Colonic mucosa (tissue), 4 donors: ENCODE results near the gene RPS17. TPM values are rescaled to one million over a fixed set of nuclear protein-coding genes. Genes with fewer than 3 reads are reported as not detected.

Experiments used
- DNase-seq: peaks from one replicate; pipeline ENCODE4 v3.0.0-alpha.2; 2020
- H3K27ac ChIP-seq: fragments of 200-600 bp; one replicate; pipeline ENCODE4 v1.8.0; 2021
- H3K27me3 ChIP-seq: fragments of 200-600 bp; one replicate; pipeline ENCODE4 v1.8.0; 2021
- H3K36me3 ChIP-seq: fragments of 200-600 bp; one replicate; pipeline ENCODE4 v1.8.0; 2021
- H3K4me1 ChIP-seq: fragments of 200-600 bp; one replicate; pipeline ENCODE4 v1.8.0; 2021; ENCODE audit warnings: mild to moderate bottlenecking
- H3K4me3 ChIP-seq: fragments of 200-600 bp; one replicate; pipeline ENCODE4 v1.8.0; 2021
- H3K9ac ChIP-seq, 2 donors: one replicate each; pipeline ENCODE4 v1.7.0; 2013; ENCODE audit warnings: control low read depth in 2 of 2, low read depth in 2 of 2, low read length in 2 of 2
- H3K9me3 ChIP-seq: fragments of 200-600 bp; one replicate; pipeline ENCODE4 v1.8.0; 2021
- CTCF ChIP-seq: fragments of 200-600 bp; IDR thresholded peaks from one replicate; pipeline ENCODE4 v1.8.0; 2022; ENCODE audit warnings: antibody characterized with exemption, mild to moderate bottlenecking
- intact Hi-C: fragments of 100-400 bp; cut with DNase I; formaldehyde crosslinking; loops from one replicate; pipeline ENCODE4 v1.14.1; 2022
- total RNA-seq, 2 donors: library from RNA; stranded (reverse); fragmentation: NEBNext Ultra II Directional in 1 of 2; extraction: Animal tissue kit (Norgen Biotek cat#: 25700) in 1 of 2; gene quantifications; one replicate each; pipeline ENCODE4 v1.2.1, GENCODE V29; 2021
- donor health status: healthy.
- donor health status: DM: no; HTN: no; CAD: no.
- donor health status: DM: no; HTN: no; CAD: no.

The RPS17 gene
- total RNA-seq, 2 donors from 2014 or later: 909 to 1,247 TPM

DNA sequence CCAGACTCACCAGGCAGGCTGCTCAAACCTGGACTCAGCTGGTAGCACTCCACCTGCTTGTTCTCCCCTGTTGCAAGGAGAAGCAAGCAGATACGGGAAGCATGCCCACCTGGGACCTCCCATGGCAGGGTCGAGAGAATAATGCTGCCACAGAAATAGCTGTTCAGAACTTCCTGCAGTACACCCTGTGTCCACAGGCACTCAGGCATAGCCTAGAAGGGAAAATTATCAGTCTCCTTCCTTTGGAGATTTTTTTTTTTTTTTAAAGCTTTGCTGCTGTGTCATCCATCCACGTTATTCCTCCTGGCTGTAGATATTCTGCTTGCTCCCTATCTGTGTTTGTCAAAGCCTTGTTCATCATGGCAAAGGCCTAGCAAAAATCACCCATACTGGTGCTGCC is 32.7 kb upstream of the RPS17 start:
- H3K4me1 ChIP-seq: no peaks in the 10 kb centered on the region
- TF ChIP-seq CTCF: no peak
- no peaks in the 10 kb centered on the region for H3K27me3 ChIP-seq
- no peak overlapping the region for H3K9ac ChIP-seq
- no peaks in the 10 kb centered on the region for H3K9me3 ChIP-seq
- no peaks in the 10 kb centered on the region for H3K36me3 ChIP-seq
- H3K27ac ChIP-seq: no peak overlapping the region
- DNase-seq: no peak
- intact Hi-C loops: no loop called here
- H3K4me3 ChIP-seq: no peak overlapping the region

GRCh38 chr15:82572311-82572710 is 32.1 kb upstream of the RPS17 start:
- Histone ChIP-seq H3K9ac (no peak overlapping the region), H3K9me3 (no peaks in the 10 kb centered on the region), H3K4me3 (no peak overlapping the region), H3K36me3 (no peaks in the 10 kb centered on the region), H3K27me3 (no peaks in the 10 kb centered on the region), H3K4me1 (no peaks in the 10 kb centered on the region), H3K27ac (no peak overlapping the region)
- TF ChIP-seq CTCF: no peak
- intact Hi-C loops: no loop called here
- DNase-seq: no peak

DNA sequence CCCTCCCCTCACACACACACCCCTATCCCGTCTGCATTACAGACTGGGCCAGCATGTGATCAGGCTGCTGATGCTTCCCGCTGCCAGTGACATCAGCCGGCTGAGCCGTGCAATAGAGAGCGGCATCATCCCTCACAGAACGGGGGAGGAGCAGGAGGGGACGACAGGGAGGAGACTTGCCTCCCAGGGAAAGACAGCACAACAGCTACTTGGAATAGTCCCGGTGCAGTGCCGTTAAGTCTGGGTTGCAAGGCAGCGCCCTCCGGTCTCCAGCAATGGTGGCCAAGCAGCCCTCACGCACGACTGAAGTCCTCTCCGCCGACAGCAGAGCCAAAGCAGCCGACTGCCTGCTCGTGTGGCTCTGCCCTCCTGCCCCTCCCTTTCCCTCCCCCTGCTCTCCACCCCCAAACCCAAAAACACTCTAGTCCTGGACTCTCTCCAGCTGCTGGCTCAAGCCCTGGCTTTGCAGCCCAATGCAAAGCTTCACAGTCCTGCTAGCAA is 31.5 kb upstream of the RPS17 start:
- no peaks in the 10 kb centered on the region for H3K27me3 ChIP-seq
- peak overlapping the region in 1 of 2 donors; percentile 35 for H3K9ac ChIP-seq
- peak overlapping the region; percentile 9 for H3K4me3 ChIP-seq

GRCh38 chr15:82570721-82571508 is 30.7 kb upstream of the RPS17 start:
- TF ChIP-seq CTCF: no peak
- Histone ChIP-seq H3K36me3 (no peaks in the 10 kb centered on the region), H3K4me1 (no peaks in the 10 kb centered on the region), H3K9ac (peak overlapping the region; percentile 19 to 35), H3K4me3 (no peak overlapping the region), H3K27me3 (no peaks in the 10 kb centered on the region), H3K27ac (peak overlapping the region; percentile 27), H3K9me3 (no peaks in the 10 kb centered on the region)
- DNase-seq: no peak
- intact Hi-C loops: no loop called here

More for the DNA sequence above, 31.5 kb upstream of the RPS17 start:
- no peaks in the 10 kb centered on the region for H3K36me3 ChIP-seq
- DNase-seq: peak; percentile 58
- TF ChIP-seq CTCF: no peak
- H3K4me1 ChIP-seq: no peaks in the 10 kb centered on the region
- H3K9me3 ChIP-seq: no peaks in the 10 kb centered on the region
- intact Hi-C loops: no loop called here
- peak overlapping the region; percentile 27 for H3K27ac ChIP-seq

GRCh38 chr15:82569834-82570233 is 29.6 kb upstream of the RPS17 start:
- no peak for DNase-seq
- Histone ChIP-seq H3K27ac (no peak overlapping the region), H3K36me3 (no peaks in the 10 kb centered on the region), H3K9ac (no peak overlapping the region), H3K27me3 (no peaks in the 10 kb centered on the region), H3K4me1 (no peaks in the 10 kb centered on the region), H3K9me3 (no peaks in the 10 kb centered on the region), H3K4me3 (no peak overlapping the region)
- TF ChIP-seq CTCF: no peak
- intact Hi-C loops: no loop called here
